OCI-LY7 (cell line): Measurements from ENCODE around the gene ATP1B1. TPM values are rescaled to one million over a fixed set of nuclear protein-coding genes. Genes with fewer than 3 reads are reported as not detected.

Experiments
- BruUV-seq: library from RNA; stranded (reverse); fragments of 400-500 nt; replicated peaks from 2 replicates; lab custom pipeline; 2021; lab: Mats Ljungman, UMichigan
- CTCF ChIA-PET: fragments of 300-600 bp; sonication (Branson Sonifier 250); formaldehyde crosslinking; loops from one replicate; lab custom pipeline; 2022; ENCODE audit warnings: antibody characterized with exemption; ENCODE audit not compliant: unreplicated experiment; lab: Charles Lee
- POLR2A ChIA-PET: fragments of 300-600 bp; sonication (Branson Sonifier 250); formaldehyde crosslinking; loops from one replicate; lab custom pipeline; 2022; ENCODE audit warnings: antibody characterized with exemption; lab: Charles Lee
- DNase-seq: peaks from one replicate; pipeline ENCODE4 v3.0.0-alpha.2; 2015; ENCODE audit warnings: low spot score
- H2AFZ ChIP-seq: fragments of 200-600 bp; sonication (generic), shearing (Covaris generic); 2 replicates; pipeline ENCODE4 v1.6.1; 2014; ENCODE audit warnings: mild to moderate bottlenecking, antibody characterized with exemption, low read length, moderate library complexity
- H3K27ac ChIP-seq: fragments of 200-600 bp; sonication (generic); 2 replicates; pipeline ENCODE4 v1.5.1; 2014; ENCODE audit warnings: mixed run types, low read depth, mild to moderate bottlenecking, moderate library complexity, low read length, inconsistent platforms; ENCODE audit not compliant: poor library complexity, severe bottlenecking
- H3K36me3 ChIP-seq: fragments of 200-600 bp; sonication (generic); 2 replicates; pipeline ENCODE4 v1.6.1; 2014; ENCODE audit warnings: mild to moderate bottlenecking, antibody characterized with exemption, low read length, moderate library complexity, mixed read lengths; ENCODE audit not compliant: insufficient read depth
- H3K4me1 ChIP-seq: fragments of 200-600 bp; sonication (generic); 2 replicates; pipeline ENCODE4 v1.5.1; 2014; ENCODE audit warnings: mild to moderate bottlenecking, low read length; ENCODE audit not compliant: insufficient read depth, poor library complexity, severe bottlenecking
- H3K4me2 ChIP-seq: fragments of 200-600 bp; sonication (generic); 2 replicates; pipeline ENCODE4 v1.6.1; 2014; ENCODE audit warnings: mild to moderate bottlenecking, low read length
- H3K4me3 ChIP-seq: fragments of 200-600 bp; sonication (generic); 2 replicates; pipeline ENCODE4 v1.5.1; 2014; ENCODE audit warnings: mild to moderate bottlenecking, low read depth, low read length; ENCODE audit not compliant: poor library complexity, severe bottlenecking
- H3K79me2 ChIP-seq: fragments of 200-600 bp; sonication (generic); 2 replicates; pipeline ENCODE4 v1.6.1; 2016; ENCODE audit warnings: low read depth, mild to moderate bottlenecking, low read length, moderate library complexity, mixed read lengths; ENCODE audit not compliant: insufficient read depth
- H3K9me2 ChIP-seq: fragments of 200-600 bp; sonication (generic); 2 replicates; pipeline ENCODE4 v1.6.1; 2016; ENCODE audit warnings: mild to moderate bottlenecking, low read length, mixed read lengths; ENCODE audit not compliant: insufficient read depth
- H3K9me3 ChIP-seq: fragments of 200-600 bp; sonication (generic); 2 replicates; pipeline ENCODE4 v1.6.1; 2014; ENCODE audit warnings: mild to moderate bottlenecking, mixed run types, low read length, mixed read lengths
- H4K20me1 ChIP-seq: fragments of 200-600 bp; sonication (generic); 2 replicates; pipeline ENCODE4 v1.6.1; 2014; ENCODE audit warnings: mild to moderate bottlenecking, antibody characterized with exemption, low read length, moderate library complexity, mixed read lengths; ENCODE audit not compliant: insufficient read depth
- EZH2phosphoT487 ChIP-seq: fragments of 200-600 bp; sonication (generic); IDR thresholded peaks from 2 replicates; pipeline ENCODE4 v1.6.1; 2018; ENCODE audit warnings: low read depth, borderline replicate concordance, mild to moderate bottlenecking, mixed run types, antibody characterized with exemption, low read length, moderate library complexity, mixed read lengths
- intact Hi-C: fragments of 100-400 bp; cut with micrococcal nuclease; formaldehyde crosslinking; loops from one replicate; pipeline ENCODE4 v1.10.0; 2022; ENCODE audit not compliant: unreplicated experiment
- total RNA-seq, 2 experiments: library from RNA; depleted of rRNA in 1 of 2; stranded (reverse); fragments of >200 nt in 1 of 2; shearing (Covaris generic) in 1 of 2; gene quantifications; 2 replicates each; pipeline ENCODE4 v1.2.3, GENCODE V29; 2014 to 2022
- TF ChIP-seq, protein P1 (sequence below): fragments of 200-600 bp; sonication (generic); conservative IDR thresholded peaks from 2 replicates; pipeline ENCODE4 v1.5.1; 2014; ENCODE audit warnings: mild to moderate bottlenecking, antibody characterized with exemption, low read length, moderate library complexity, mixed read lengths

The ATP1B1 gene
- total RNA-seq, 2 experiments from 2014 or later = 17.5 to 22.5 TPM

DNA sequence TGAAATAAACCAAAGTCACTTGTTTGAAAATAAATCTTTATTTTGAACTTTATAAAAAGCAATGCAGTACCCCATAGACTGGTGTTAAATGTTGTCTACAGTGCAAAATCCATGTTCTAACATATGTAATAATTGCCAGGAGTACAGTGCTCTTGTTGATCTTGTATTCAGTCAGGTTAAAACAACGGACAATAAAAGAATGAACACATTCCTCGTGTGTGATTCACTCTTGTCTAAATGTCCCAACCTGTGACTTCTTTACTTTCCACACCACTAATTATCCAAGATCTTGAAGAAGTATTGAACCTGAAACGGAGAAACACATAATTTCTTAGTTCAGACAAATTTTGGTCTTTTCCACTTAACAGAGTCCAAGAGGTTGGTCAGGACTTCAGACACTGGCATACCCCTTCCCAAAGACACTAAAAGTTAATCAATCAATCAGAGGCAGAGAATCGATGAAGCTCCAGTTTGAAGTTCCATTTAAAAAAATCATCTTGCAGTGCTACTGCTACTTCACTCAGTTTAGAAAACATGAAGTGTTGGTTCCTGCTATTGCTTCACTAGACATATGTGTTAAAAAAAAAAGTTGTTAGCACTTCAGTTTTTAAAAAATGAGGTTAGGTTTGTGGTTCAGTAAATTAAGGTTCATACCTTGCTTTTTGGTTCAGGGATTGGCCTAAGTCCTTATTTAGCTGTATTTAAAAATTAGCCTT, 26.2 kb downstream of the ATP1B1 start:
- TF ChIP-seq EZH2phosphoT487 = no peak
- TF ChIP-seq, protein P1, sequence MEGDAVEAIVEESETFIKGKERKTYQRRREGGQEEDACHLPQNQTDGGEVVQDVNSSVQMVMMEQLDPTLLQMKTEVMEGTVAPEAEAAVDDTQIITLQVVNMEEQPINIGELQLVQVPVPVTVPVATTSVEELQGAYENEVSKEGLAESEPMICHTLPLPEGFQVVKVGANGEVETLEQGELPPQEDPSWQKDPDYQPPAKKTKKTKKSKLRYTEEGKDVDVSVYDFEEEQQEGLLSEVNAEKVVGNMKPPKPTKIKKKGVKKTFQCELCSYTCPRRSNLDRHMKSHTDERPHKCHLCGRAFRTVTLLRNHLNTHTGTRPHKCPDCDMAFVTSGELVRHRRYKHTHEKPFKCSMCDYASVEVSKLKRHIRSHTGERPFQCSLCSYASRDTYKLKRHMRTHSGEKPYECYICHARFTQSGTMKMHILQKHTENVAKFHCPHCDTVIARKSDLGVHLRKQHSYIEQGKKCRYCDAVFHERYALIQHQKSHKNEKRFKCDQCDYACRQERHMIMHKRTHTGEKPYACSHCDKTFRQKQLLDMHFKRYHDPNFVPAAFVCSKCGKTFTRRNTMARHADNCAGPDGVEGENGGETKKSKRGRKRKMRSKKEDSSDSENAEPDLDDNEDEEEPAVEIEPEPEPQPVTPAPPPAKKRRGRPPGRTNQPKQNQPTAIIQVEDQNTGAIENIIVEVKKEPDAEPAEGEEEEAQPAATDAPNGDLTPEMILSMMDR = no peak
- H3K27ac ChIP-seq = no peak overlapping the region
- POLR2A ChIA-PET = interaction anchor here (0.6 to 0.7 kb wide), 2 partner anchors 128 to 216 kb away, joined by 3 read pairs; no protein-coding TSS in a partner anchor

DNA sequence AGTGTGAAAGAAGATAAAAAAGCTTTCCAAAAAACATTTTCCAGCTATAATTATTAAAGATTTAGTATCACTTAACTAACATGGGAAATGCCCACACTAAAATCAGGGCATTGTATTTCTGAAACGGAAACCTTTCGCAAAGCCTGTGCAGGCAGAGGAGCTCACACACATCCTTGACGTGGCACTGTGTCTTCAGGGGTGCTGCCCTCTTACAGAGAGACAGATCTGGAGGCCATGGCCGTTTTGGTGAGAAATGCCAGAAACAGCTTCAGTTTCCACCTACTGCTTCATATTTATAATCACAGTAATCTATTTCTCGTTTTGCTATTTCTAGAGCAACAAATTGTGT, 26.7 kb downstream of the ATP1B1 start:
- CTCF ChIA-PET = no interaction called here
- H2AFZ ChIP-seq = no peak overlapping the region
- H3K79me2 ChIP-seq = no peaks in the 10 kb centered on the region
- DNase-seq = no peak
- TF ChIP-seq EZH2phosphoT487 = no peak
- TF ChIP-seq, protein P1 = no peak
- H3K4me3 ChIP-seq = no peak overlapping the region
- no peaks in the 10 kb centered on the region for H3K9me3 ChIP-seq
- no peak overlapping the region for H3K4me2 ChIP-seq
- POLR2A ChIA-PET = no interaction called here
- intact Hi-C loops = loop anchor here (10.0 kb wide), 1 partner anchor 528 kb away; no protein-coding TSS in a partner anchor
- H4K20me1 ChIP-seq = no peaks in the 10 kb centered on the region
- no TSS peak for BruUV-seq
- no peaks in the 10 kb centered on the region for H3K4me1 ChIP-seq
- H3K9me2 ChIP-seq = no peaks in the 10 kb centered on the region
- no peak overlapping the region for H3K27ac ChIP-seq
- peaks cover 48% of the 10 kb centered on the region for H3K36me3 ChIP-seq

More for the DNA sequence above, 26.2 kb downstream of the ATP1B1 start:
- Histone ChIP-seq H3K4me3 (no peak overlapping the region), H2AFZ (no peak overlapping the region), H3K4me2 (no peak overlapping the region), H3K9me3 (no peaks in the 10 kb centered on the region), H3K9me2 (no peaks in the 10 kb centered on the region), H3K4me1 (no peaks in the 10 kb centered on the region), H4K20me1 (no peaks in the 10 kb centered on the region), H3K36me3 (peaks cover 53% of the 10 kb centered on the region), H3K79me2 (no peaks in the 10 kb centered on the region)
- intact Hi-C loops = loop anchor here (10.0 kb wide), 1 partner anchor 528 kb away; no protein-coding TSS in a partner anchor
- BruUV-seq = no TSS peak
- no peak for DNase-seq
- CTCF ChIA-PET = no interaction called here
